Measurements from ENCODE around the gene TIMM13. TPM values are rescaled to one million over a fixed set of nuclear protein-coding genes. Genes with fewer than 3 reads are reported as not detected.

Gene TIMM13
- polyA plus RNA-seq (2011; rRNA removed) (23.9 and 24.7 TPM in 2 replicates), polyA plus RNA-seq (2017; fragmentation: RNase III; extraction: RNeasy Plus Mini Kit Qiagen cat#74134 plus additional on column Dnase treatment) (73.6 to 85.7 TPM (median 81.2 TPM) in 3 replicates), polyA minus RNA-seq (2011; rRNA and poly(A)+ RNA removed) (5.7 and 9.2 TPM in 2 replicates)
- 128 and 159 TPM in 2 replicates for polyA plus RNA-seq (2012; cell fraction: cytosol; rRNA removed)
- polyA plus RNA-seq (2012; cell fraction: nucleus; rRNA removed) = 95.9 and 129 TPM in 2 replicates

GRCh38 chr19:2427429-2428320 is at the start of gene TIMM13:
Gene TIMM13 (minus strand): TSS chr19:2427586. CDS start chr19:2427533, 53 bp downstream.
- WGBS (ENCODE audit: missing lambda C conversion rate) = 6% methylated on average over 8 of the region's 77 CpGs
- H3K4me3 ChIP-seq = peak within 1 kb of the TSS; percentile 95
- TF ChIP-seq HOXB13 (CRISPR knock-in tag; IDR thresholded peaks at IDR 0.05; ENCODE audit: low read depth) = 0 out of 2 replicates have a peak, but pooled peaks have one; percentile 29
- TF ChIP-seq, protein P1, sequence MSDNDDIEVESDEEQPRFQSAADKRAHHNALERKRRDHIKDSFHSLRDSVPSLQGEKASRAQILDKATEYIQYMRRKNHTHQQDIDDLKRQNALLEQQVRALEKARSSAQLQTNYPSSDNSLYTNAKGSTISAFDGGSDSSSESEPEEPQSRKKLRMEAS (IDR thresholded peaks at IDR 0.05) = peak; percentile 88
- TF ChIP-seq HEYL (CRISPR knock-in tag; IDR thresholded peaks at IDR 0.05) = no peak
- peak; percentile 4; the same call in 1 of the 2 replicates for TF ChIP-seq POLR2A (IDR thresholded peaks at IDR 0.05; ENCODE audit: low read length)
- TF ChIP-seq MYC (IDR thresholded peaks at IDR 0.05; ENCODE audit: borderline replicate concordance, low read length) = peak; percentile 90
- no peak for TF ChIP-seq FOXS1 (CRISPR knock-in tag; IDR thresholded peaks at IDR 0.05)
- TF ChIP-seq CBX2 (IDR thresholded peaks at IDR 0.05; ENCODE audit: borderline replicate concordance, low read depth) = no peak
- peak; percentile 45 to 80; a peak in 2 of 5 replicates for TF ChIP-seq JUN (IDR thresholded peaks at IDR 0.05)
- TF ChIP-seq, protein P2, sequence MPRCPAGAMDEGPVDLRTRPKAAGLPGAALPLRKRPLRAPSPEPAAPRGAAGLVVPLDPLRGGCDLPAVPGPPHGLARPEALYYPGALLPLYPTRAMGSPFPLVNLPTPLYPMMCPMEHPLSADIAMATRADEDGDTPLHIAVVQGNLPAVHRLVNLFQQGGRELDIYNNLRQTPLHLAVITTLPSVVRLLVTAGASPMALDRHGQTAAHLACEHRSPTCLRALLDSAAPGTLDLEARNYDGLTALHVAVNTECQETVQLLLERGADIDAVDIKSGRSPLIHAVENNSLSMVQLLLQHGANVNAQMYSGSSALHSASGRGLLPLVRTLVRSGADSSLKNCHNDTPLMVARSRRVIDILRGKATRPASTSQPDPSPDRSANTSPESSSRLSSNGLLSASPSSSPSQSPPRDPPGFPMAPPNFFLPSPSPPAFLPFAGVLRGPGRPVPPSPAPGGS (IDR thresholded peaks at IDR 0.05) = peak; percentile 41; the same call in 1 of the 3 replicates
- TF ChIP-seq, protein P3, sequence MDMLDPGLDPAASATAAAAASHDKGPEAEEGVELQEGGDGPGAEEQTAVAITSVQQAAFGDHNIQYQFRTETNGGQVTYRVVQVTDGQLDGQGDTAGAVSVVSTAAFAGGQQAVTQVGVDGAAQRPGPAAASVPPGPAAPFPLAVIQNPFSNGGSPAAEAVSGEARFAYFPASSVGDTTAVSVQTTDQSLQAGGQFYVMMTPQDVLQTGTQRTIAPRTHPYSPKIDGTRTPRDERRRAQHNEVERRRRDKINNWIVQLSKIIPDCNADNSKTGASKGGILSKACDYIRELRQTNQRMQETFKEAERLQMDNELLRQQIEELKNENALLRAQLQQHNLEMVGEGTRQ (IDR thresholded peaks at IDR 0.05) = peak; percentile 96
- peak; percentile 45 to 88; a peak in 3 of 4 replicates for TF ChIP-seq CEBPB (IDR thresholded peaks at IDR 0.05)
- H3K4me1 ChIP-seq = peaks cover 17% of the 10 kb centered on the region; the same call in 2 of the 3 replicates
- no peaks in the 10 kb centered on the region for H3K9me3 ChIP-seq
- ChIA-PET POLR2A (interaction anchor here (0.6 to 1.9 kb wide), 10 partner anchors 10 to 276 kb away, joined by 3 to 16 read pairs (median 3); partner anchors contain the start of genes AP3D1, GADD45B and LMNB2), CTCF (interaction anchor here (0.6 to 1.7 kb wide), 9 partner anchors 13 to 1229 kb away, joined by 3 to 10 read pairs (median 4); no protein-coding TSS in a partner anchor)
- FAIRE-seq (no peak), ATAC-seq (peak; percentile 87 to 90), DNase-seq (ENCODE audit: low read depth in 1 of 2, low spot score in 1 of 2) (peak; percentile 78 to 94)
- H3K4me2 ChIP-seq = peak within 1 kb of the TSS; percentile 97
- H3K27ac ChIP-seq = peak within 1 kb of the TSS; percentile 97 to 99

- no peaks in the 10 kb centered on the region for H3K9me3 ChIP-seq
- H3K27ac ChIP-seq = peak overlapping the region; percentile 93 to 99
- POLR2A ChIA-PET = interaction anchor here (0.6 to 5.2 kb wide), 55 partner anchors 8 to 592 kb away, joined by 3 to 211 read pairs (median 6); partner anchors contain the start of genes ABHD17A, LMNB2, THOP1 and TIMM13
- peak overlapping the region; percentile 95 for H3K4me3 ChIP-seq
- FAIRE-seq (no peak), DNase-seq (ENCODE audit: low read depth in 1 of 2, low spot score in 1 of 2) (peak in 1 of 2 experiments; percentile 57), ATAC-seq (peak; percentile 2 to 28; a peak in 5 of 6 replicates)
- peaks cover 9% of the 10 kb centered on the region for H3K4me1 ChIP-seq
- WGBS (ENCODE audit: missing lambda C conversion rate) = 6% methylated on average over 6 of the region's 42 CpGs
- TF ChIP-seq, protein P2 (IDR thresholded peaks at IDR 0.05) = no peak
- TF ChIP-seq RAD21 (conservative IDR thresholded peaks at IDR 0.05 in 1 of 2, IDR thresholded peaks at IDR 0.05 in 1 of 2) = no peak; a peak in 1 of 5 replicates
- no peak for TF ChIP-seq MYC (IDR thresholded peaks at IDR 0.05; ENCODE audit: borderline replicate concordance, low read length)
- CTCF ChIA-PET = interaction anchor here (0.9 to 10.5 kb wide), 14 partner anchors 14 to 161 kb away, joined by 3 to 156 read pairs (median 5); no protein-coding TSS in a partner anchor
- H3K4me2 ChIP-seq = peak overlapping the region; percentile 98
Measured at GRCh38 chr19:2476451-2477140, 49.2 kb upstream of the TIMM13 start.
